Heart left ventricle (tissue), 16 donors: Measurements from ENCODE around the gene UGT2B28. TPM values are rescaled to one million over a fixed set of nuclear protein-coding genes. Genes with fewer than 3 reads are reported as not detected.
"Not testable (repeated sequence)": the region's sequence is repeated elsewhere in the genome, so short reads cannot be mapped to it uniquely, and the experiment has no call there.

Experiments
- ATAC-seq, 4 donors: fragments of 200-7000 bp; cut with Tn5 transposase; one replicate each; pipeline ENCODE4 v1.9.1; 2020 to 2022; ENCODE audit warnings: moderate library complexity in 4 of 4, mild to moderate bottlenecking in 3 of 4, moderate number of reproducible peaks in 1 of 4
- DNase-seq, 5 donors: peaks; one replicate each; pipeline ENCODE4 v3.0.0-alpha.2; 2020
- H3K27ac ChIP-seq, 12 donors: fragments of 200-600 bp; sonication (generic) in 4 of 12; one replicate each; pipeline versions ENCODE4 v1.5.0 to v1.8.0; 2016 to 2022; ENCODE audit warnings: mild to moderate bottlenecking in 2 of 12
- H3K27me3 ChIP-seq, 9 donors: fragments of 200-600 bp; sonication (generic) in 2 of 9; one replicate each; pipeline versions ENCODE4 v1.5.1 to v1.8.0; 2016 to 2022; ENCODE audit warnings: mild to moderate bottlenecking in 3 of 9
- H3K36me3 ChIP-seq, 9 donors: fragments of 200-600 bp; sonication (generic) in 2 of 9; one replicate each; pipeline versions ENCODE4 v1.5.0 to v1.8.0; 2018 to 2022; ENCODE audit warnings: mild to moderate bottlenecking in 2 of 9
- H3K4me1 ChIP-seq, 12 donors: fragments of 200-600 bp; sonication (generic) in 4 of 12; one replicate each; pipeline versions ENCODE4 v1.5.0 to v1.8.0; 2016 to 2022; ENCODE audit warnings: mild to moderate bottlenecking in 3 of 12
- H3K4me3 ChIP-seq, 12 donors: fragments of 200-600 bp; sonication (generic) in 4 of 12; one replicate each; pipeline versions ENCODE4 v1.5.0 to v1.8.0; 2017 to 2022; ENCODE audit warnings: mild to moderate bottlenecking in 9 of 12, moderate library complexity in 4 of 12
- H3K9me3 ChIP-seq, 12 donors: fragments of 200-600 bp; sonication (generic) in 4 of 12; one replicate each; pipeline versions ENCODE4 v1.5.0 to v1.8.0; 2016 to 2022; ENCODE audit warnings: mild to moderate bottlenecking in 1 of 12
- WGBS, 4 donors: extraction: QIAGEN DNeasy Blood & Tissue Kit in 2 of 4; methylation state at CpG; one replicate each; pipeline versions ENCODE4 v1.1.5 to v1.1.7; 2013 to 2018; 5-methylcytosine and 5-hydroxymethylcytosine counted together
- intact Hi-C, 10 donors: fragments of 100-400 bp; cut with DNase I; formaldehyde crosslinking; loops; one replicate each; pipeline versions ENCODE4 v1.11.1 to v1.14.2; 2022
- polyA plus RNA-seq, 2 donors: library from polyadenylated mRNA; stranded (reverse); fragments of 200-250 nt; gene quantifications; one replicate each; pipeline ENCODE4 v1.2.3, GENCODE V29; 2013
- total RNA-seq, 9 donors: library from RNA; depleted of rRNA in 2 of 9; stranded (reverse); fragments of >200 nt in 2 of 9; fragmentation: NEBNext Ultra II Directional in 3 of 9; extraction: Animal tissue kit (Norgen Biotek cat#: 25700) in 3 of 9; gene quantifications; one replicate each; pipeline versions ENCODE4 v1.1.0 to v1.2.4, GENCODE V29; 2016 to 2023
- donor health status: ischemic (EF 13 %, LVEDD 7.1; RV severe dilation, severe dysfunction).
- donor health status: healthy with polysubstance abuse.
- donor health status: DM: no; HTN: yes; CAD: no.
- donor health status: DM: no; HTN: no; CAD: no.
- donor health status: ischemic (EF 25% LVEDD 6.9; RV normal size, moderate dysfunction).
- donor health status: ischemic (EF 25% LVEDD 5.7; RV mildly dilated, moderate dysfunction).
- donor health status: healthy.
- donor health status: DM: yes; HTN: yes; CAD: no.
- donor health status: ischemic (EF 35%, LVEDD 5.7; RV mildly dilated, moderate dysfunction).
- donor health status: nonischemic (EF 11% LVEDD 7.7; RV severe dilation, severe dysfunction).
- donor health status: DM: yes; HTN: yes; CAD: no.
- donor health status: PGD.
- donor health status: ischemic (EF 29% LVEDD 5.4; RV normal size, mild dysfunction).
- donor health status: nonischemic (EF 23%, LVEDD 6.1; RV moderate dilation, normal function).

UGT2B28 gene
- total and polyA plus RNA-seq, 11 donors = not detected

- H3K4me1 ChIP-seq, H3K27me3 ChIP-seq, H3K9me3 ChIP-seq, H3K27ac ChIP-seq, DNase-seq, H3K36me3 ChIP-seq, intact Hi-C loops, ATAC-seq, H3K4me3 ChIP-seq: not testable (repeated sequence)
- WGBS, 4 donors = 27 to 50% (median 31%) methylated on average over 8 of the region's 8 CpGs
These were observed 63.5 kb downstream of the UGT2B28 start for GRCh38 chr4:69343558-69344420.

Other genes starting within 250 kb of the UGT2B28 start
- not detected for gene UGT2B7, start 184.0 kb upstream of the UGT2B28 start, total RNA-seq
- not detected for gene UGT2B7, start 184.0 kb upstream of the UGT2B28 start, polyA plus RNA-seq
- gene UGT2B11, start 65.7 kb upstream of the UGT2B28 start, total RNA-seq = not detected
- gene UGT2B11, start 65.7 kb upstream of the UGT2B28 start, polyA plus RNA-seq = not detected
- 10 to 100 TPM in 6 of 9 donors, 1 to 10 TPM in 3; 6.3 to 59.3 (median 24.7) TPM for gene UGT2B4, start 215.4 kb downstream of the UGT2B28 start, total RNA-seq
- gene UGT2B4, start 215.4 kb downstream of the UGT2B28 start, polyA plus RNA-seq = 1 to 10 TPM; 3.2 to 6.1 TPM